ENCODE measurements around the gene SLC41A2.

SLC41A2 gene

DNA sequence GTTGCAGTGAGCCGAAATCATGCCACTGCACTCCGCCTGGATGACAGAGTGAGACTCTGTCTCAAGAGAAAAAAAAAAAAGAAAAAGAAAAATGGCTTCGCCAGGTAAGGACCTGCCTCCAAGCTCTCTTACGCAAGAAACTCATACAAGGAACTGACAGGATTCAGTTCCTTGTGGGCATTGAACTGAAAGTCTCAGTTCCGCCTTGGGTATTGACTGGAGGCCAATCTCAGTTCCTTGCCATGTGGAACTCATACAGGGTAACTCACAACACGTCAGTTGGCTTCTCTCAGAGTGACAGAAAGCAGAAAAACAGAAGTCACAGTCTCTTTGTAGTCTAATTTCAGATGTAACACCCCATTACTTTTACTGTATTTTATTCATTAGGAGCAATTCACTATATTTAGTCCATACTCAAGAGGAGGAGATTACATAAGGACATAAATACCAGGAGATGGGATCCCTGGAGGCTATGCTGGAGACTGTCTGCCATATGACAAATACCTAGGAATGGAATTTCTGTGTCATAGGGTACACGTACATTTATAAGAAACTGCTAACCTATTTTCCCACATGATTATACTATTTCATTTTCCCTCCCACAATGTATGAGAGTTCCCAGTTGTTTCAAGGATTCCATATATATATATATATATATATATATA, 16.7 kb upstream of the SLC41A2 start:
- Mint-ChIP-seq H3K36me3 (no peaks in the 10 kb centered on the region), H3K4me1 (peaks cover 23% of the 10 kb centered on the region), H3K27ac (peak overlapping the region; percentile 84), H3K4me3 (peak overlapping the region; percentile 54), H3K27me3 (no peaks in the 10 kb centered on the region), H3K9me3 (no peaks in the 10 kb centered on the region)
- peak; percentile 100 for ATAC-seq

- Mint-ChIP-seq H3K27ac (no peak overlapping the region), H3K9me3 (no peaks in the 10 kb centered on the region), H3K36me3 (no peaks in the 10 kb centered on the region), H3K4me3 (no peak overlapping the region), H3K4me1 (peaks cover 36% of the 10 kb centered on the region), H3K27me3 (no peaks in the 10 kb centered on the region)
- no peak for ATAC-seq
These were observed 15.2 kb upstream of the SLC41A2 start for GRCh38 chr12:104973250-104973649.

DNA sequence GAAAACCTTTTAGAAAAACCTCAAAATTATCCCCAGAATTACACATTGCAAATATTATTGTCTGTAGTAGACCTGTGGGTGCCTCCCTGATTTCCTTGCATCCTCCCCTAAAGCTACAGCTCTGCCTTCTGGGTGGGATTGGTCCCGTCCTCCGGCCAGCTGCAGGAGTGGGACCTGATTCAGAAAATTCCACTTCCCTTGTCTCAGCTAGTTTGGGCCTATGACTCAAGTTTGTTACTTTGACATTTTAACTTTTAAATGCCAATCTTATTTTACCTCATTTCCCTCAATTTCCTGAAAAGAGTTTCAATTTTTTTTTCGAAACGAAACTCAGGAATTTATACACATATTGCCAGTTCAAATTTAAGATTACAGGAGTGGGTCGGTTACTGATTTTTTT, 13.2 kb upstream of the SLC41A2 start:
- Mint-ChIP-seq H3K9me3 (no peaks in the 10 kb centered on the region), H3K36me3 (no peaks in the 10 kb centered on the region), H3K4me1 (peaks cover 41% of the 10 kb centered on the region), H3K27ac (no peak overlapping the region), H3K4me3 (no peak overlapping the region), H3K27me3 (no peaks in the 10 kb centered on the region)
- ATAC-seq: no peak

- H3K27ac Mint-ChIP-seq: no peak overlapping the region
- ATAC-seq: no peak
- no peaks in the 10 kb centered on the region for H3K27me3 Mint-ChIP-seq
- peaks cover 39% of the 10 kb centered on the region for H3K4me1 Mint-ChIP-seq
- H3K4me3 Mint-ChIP-seq: no peak overlapping the region
- no peaks in the 10 kb centered on the region for H3K36me3 Mint-ChIP-seq
- H3K9me3 Mint-ChIP-seq: no peaks in the 10 kb centered on the region
These were observed 11.3 kb upstream of the SLC41A2 start for GRCh38 chr12:104969343-104969742.

DNA sequence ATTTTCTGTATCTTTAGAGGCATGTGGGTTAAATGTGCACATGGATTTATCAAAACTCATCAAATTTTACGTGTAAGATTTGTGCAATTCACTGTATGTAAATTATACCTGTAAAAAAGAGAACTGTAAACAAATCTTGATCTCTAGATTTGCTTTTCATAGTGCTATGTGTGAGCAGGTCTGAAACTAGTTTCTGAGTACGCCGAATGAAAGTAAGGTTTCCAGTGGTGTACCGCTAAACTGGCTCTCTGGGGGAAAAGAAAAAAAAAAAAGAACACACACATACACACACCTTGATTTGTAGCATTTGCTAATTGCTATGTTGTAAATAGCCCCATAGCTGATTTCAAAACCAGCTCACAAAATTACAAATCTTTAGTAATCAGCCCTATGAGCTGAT, 8.6 kb upstream of the SLC41A2 start:
- Mint-ChIP-seq H3K27me3 (no peaks in the 10 kb centered on the region), H3K4me1 (peaks cover 36% of the 10 kb centered on the region), H3K4me3 (peak overlapping the region; percentile 40), H3K27ac (peak overlapping the region; percentile 77), H3K9me3 (no peaks in the 10 kb centered on the region), H3K36me3 (no peaks in the 10 kb centered on the region)
- peak; percentile 93 for ATAC-seq

DNA sequence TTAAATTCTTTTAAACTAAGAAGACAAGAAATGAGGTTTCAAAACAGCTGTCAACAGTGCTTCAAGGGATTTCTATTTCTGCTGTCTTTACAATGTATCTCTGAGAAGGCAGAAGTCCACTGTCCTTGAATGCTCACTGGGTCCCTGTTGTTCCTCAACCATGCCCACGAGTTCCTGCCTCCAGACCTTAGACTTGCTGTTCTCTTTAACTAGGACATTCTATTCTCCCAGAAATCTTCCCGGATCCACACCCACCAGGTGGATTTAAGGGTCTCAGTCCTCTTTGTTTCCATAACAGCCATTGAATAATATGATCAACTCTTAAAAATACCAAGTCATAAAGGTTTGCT, 6.7 kb upstream of the SLC41A2 start:
- Mint-ChIP-seq H3K4me3 (no peak overlapping the region), H3K4me1 (peaks cover 35% of the 10 kb centered on the region), H3K27me3 (no peaks in the 10 kb centered on the region), H3K27ac (no peak overlapping the region), H3K36me3 (no peaks in the 10 kb centered on the region), H3K9me3 (no peaks in the 10 kb centered on the region)
- ATAC-seq: no peak

DNA sequence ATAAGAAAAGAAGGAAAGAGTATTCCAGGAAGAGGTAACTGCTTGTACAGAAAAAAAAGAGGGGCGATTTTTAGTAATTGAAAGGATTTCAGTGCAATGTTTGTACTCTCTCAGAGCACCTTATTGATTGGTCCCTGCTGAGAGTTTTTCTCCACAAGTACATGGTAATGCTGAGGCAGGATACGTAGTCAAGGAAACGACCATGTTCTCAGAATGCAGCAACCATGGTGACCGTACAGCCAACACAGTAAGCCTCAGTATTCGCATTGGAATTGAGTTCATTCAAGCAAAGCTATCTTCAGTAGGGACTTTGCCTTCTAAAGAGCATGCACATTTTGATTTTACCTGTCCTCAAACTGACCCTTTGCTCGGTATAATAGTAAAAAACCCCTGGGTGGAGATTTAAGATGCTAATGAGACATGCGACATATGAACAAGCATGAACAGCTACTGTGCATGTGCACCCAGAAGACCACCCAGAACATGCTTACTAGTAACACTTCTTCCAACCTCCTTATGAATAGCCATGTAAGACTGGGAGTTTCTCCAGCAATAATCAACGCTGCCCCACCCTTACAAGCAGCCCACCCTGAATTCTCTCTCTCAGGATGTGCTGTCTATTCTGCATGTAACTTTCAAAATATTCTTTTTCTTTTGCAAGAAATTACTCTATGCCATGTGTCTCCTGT, 6.2 kb upstream of the SLC41A2 start:
- no peaks in the 10 kb centered on the region for H3K9me3 Mint-ChIP-seq
- no peak for ATAC-seq
- no peak overlapping the region for H3K27ac Mint-ChIP-seq
- peaks cover 36% of the 10 kb centered on the region for H3K4me1 Mint-ChIP-seq
- H3K36me3 Mint-ChIP-seq: no peaks in the 10 kb centered on the region
- no peaks in the 10 kb centered on the region for H3K27me3 Mint-ChIP-seq
- no peak overlapping the region for H3K4me3 Mint-ChIP-seq

DNA sequence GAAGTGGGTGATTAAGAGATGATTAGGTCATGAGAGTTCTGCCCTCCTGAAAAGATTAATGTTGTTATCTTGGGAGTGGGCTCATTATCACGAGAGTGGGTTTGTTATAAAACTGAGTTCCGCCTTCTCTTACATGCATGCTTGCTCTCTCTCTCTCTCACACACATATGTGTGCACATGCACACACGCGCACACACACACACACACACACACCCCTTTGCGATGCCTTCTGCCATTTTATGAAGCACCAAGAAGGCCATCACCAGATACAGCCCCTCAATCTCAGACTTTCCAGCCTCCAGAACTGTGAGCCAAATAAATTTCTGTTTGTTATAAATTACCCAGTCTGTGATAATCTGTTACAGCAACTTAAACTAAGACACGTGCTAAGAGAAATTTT, 5.7 kb upstream of the SLC41A2 start:
- H3K9me3 Mint-ChIP-seq: no peaks in the 10 kb centered on the region
- H3K4me1 Mint-ChIP-seq: peaks cover 36% of the 10 kb centered on the region
- H3K27me3 Mint-ChIP-seq: no peaks in the 10 kb centered on the region
- no peak for ATAC-seq
- H3K27ac Mint-ChIP-seq: no peak overlapping the region
- no peaks in the 10 kb centered on the region for H3K36me3 Mint-ChIP-seq
- no peak overlapping the region for H3K4me3 Mint-ChIP-seq

DNA sequence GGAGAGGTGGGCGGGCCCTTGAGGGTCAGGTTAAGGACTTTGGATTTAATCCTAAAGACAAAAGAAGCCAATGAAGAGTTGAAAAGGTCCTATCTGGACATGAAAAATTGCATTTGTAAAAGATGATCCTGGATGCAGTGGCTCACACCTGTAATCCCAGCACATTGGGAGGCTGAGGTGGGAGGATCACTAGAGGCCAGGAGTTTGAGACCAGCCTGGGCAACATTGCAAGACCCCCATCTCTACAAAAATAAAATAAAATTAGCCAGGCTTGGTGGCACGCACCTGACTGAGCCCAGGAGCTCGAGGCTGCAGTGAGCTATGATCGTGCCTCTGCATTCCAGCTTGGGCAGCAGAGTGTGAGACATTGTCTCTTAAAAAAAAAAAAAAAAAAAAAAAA, 2.4 kb upstream of the SLC41A2 start:
- Mint-ChIP-seq H3K36me3 (no peaks in the 10 kb centered on the region), H3K27me3 (no peaks in the 10 kb centered on the region), H3K4me1 (peaks cover 27% of the 10 kb centered on the region), H3K27ac (no peak overlapping the region), H3K4me3 (no peak overlapping the region), H3K9me3 (no peaks in the 10 kb centered on the region)
- no peak for ATAC-seq

DNA sequence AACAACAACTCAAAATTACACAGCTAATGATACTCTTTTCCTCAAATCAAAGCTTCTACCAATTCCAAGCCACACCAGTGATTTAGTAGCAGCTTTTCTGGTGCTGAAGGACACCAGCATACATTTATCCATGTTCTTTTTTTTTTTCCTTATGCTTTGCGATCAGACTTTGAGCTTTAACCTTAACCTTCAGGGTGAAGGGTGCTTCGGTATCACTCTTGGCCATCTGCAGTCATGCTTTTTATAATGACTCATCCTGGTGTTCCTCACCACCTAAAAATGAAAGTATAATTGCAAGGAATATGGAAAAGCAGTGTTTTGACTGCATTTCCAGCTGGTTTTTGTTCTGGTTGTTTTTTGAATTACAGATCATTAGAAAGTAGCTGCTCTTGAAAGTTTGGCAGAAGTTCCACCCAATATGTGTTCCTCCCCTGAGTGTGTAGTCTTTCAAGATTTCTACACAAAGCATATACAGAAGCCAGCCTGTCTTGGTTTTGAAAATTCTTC, 1.3 kb upstream of the SLC41A2 start:
- no peak for ATAC-seq
- Mint-ChIP-seq H3K4me1 (peaks cover 27% of the 10 kb centered on the region), H3K27me3 (no peaks in the 10 kb centered on the region), H3K4me3 (peak overlapping the region; percentile 96), H3K27ac (peak overlapping the region; percentile 97), H3K9me3 (no peaks in the 10 kb centered on the region), H3K36me3 (no peaks in the 10 kb centered on the region)

DNA sequence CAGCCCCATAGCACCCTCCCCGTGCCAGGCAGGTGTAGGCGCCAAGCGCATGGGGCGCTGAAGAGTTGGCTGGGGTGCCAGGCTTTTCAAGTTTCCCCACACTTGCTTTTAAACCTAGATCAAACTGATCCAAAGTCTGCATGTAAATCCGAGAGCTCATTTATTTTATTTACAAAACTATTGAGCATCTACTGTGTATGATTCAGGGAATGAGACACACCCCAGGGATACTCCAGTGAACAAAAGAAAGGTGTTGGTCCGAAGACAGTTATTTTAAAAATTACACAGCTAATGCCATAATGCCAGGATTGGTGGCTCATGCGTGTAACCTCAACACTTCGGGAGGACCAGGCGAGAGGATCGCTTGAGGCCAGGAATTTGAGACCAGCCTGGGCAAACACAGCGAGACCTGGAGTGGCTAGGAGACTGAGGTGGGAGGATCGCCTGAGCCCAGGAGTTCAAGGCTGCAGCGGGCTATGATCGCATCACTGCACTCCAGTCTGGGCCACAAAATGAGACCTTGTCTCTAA, 780 bp upstream of the SLC41A2 start:
- no peaks in the 10 kb centered on the region for H3K36me3 Mint-ChIP-seq
- H3K27ac Mint-ChIP-seq: peak overlapping the region; percentile 97
- no peaks in the 10 kb centered on the region for H3K9me3 Mint-ChIP-seq
- H3K4me3 Mint-ChIP-seq: peak overlapping the region; percentile 96
- H3K27me3 Mint-ChIP-seq: no peaks in the 10 kb centered on the region
- H3K4me1 Mint-ChIP-seq: peaks cover 27% of the 10 kb centered on the region
- no peak for ATAC-seq

- Mint-ChIP-seq H3K4me1 (peaks cover 27% of the 10 kb centered on the region), H3K4me3 (peak overlapping the region; percentile 86), H3K9me3 (no peaks in the 10 kb centered on the region), H3K36me3 (no peaks in the 10 kb centered on the region), H3K27me3 (no peaks in the 10 kb centered on the region), H3K27ac (peak overlapping the region; percentile 97)
- peak; percentile 49 for ATAC-seq
These were observed 430 bp downstream of the SLC41A2 start for GRCh38 chr12:104957719-104958000.

DNA sequence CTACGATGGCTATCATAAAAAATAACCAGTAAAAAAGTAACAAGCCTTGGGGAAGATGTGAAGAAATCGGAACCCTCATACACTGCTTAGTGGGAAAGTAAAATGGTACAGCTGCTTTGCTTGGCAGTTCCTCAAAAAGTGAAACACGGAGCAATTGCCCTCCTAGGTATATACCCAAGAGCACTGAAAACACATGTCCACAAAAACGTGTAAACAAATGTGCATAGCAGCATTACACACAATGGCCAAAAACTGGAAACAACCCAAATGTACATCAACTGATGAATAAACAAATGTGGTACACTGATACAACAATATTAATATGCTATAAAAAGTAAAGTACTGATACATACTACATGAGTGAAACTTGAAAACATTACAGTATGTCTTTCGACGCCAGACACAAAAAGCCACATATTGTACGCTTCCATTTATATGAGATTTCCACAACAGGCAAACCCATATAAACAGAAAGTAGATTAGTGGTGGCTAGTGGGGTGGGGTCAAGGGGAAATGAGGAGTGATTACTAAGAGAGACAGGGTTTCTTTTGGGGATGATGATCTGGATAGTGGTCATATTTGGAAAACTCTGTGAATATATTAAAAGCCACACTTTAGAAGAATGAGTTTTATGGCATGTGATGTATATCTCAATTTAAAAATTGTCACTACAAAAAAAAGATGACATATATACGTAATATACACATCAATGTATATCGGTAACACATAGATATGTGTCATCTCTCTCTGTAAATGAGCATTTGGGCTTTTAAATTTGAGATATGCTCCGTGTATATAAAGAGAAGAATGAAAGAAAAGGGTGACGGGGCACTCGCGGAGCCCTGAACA, 996 bp downstream of the SLC41A2 start:
- H3K27ac Mint-ChIP-seq: peak overlapping the region; percentile 97
- H3K27me3 Mint-ChIP-seq: no peaks in the 10 kb centered on the region
- H3K9me3 Mint-ChIP-seq: no peaks in the 10 kb centered on the region
- peaks cover 27% of the 10 kb centered on the region for H3K4me1 Mint-ChIP-seq
- H3K36me3 Mint-ChIP-seq: no peaks in the 10 kb centered on the region
- no peak for ATAC-seq
- peak overlapping the region; percentile 86 for H3K4me3 Mint-ChIP-seq

DNA sequence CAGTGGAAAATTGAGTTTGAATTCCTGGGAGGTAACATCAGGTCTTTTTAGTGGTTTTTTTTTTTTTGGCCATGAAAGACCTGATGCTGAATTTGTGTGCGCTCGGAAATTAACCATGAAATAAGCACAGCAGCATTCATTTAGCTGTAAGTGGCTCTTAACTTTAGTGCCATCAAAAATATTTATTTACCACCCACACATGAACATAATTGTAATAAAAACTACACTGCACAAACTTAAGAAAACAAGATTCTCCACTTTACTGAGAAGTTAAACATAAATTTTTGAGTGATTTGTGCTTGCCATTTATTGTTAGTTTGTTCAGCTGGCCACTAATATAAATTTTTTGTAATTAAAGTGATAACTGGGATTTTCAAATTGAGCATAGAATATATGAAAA, 2.4 kb downstream of the SLC41A2 start:
- no peak overlapping the region for H3K4me3 Mint-ChIP-seq
- no peak for ATAC-seq
- no peak overlapping the region for H3K27ac Mint-ChIP-seq
- no peaks in the 10 kb centered on the region for H3K36me3 Mint-ChIP-seq
- no peaks in the 10 kb centered on the region for H3K9me3 Mint-ChIP-seq
- peaks cover 27% of the 10 kb centered on the region for H3K4me1 Mint-ChIP-seq
- H3K27me3 Mint-ChIP-seq: no peaks in the 10 kb centered on the region

DNA sequence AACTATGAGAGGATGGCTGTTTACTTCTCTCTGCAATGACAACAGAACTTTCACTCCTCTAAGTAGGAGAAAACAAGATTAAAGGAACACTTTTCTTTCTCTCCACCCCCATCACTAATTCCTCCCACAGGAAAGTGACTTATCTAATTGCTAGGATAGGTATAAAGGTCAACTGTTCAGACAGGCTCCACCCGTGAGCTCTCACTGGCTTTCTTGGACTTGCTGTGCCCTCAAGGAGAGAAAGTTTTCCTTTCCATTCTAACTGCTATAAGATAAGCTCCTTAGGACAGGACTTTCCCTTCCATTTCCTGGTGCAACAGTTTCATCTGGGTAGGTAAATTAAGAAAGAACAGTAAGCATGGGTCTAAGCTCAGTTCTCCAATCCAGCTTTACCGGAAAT, 4.8 kb downstream of the SLC41A2 start:
- H3K27me3 Mint-ChIP-seq: no peaks in the 10 kb centered on the region
- H3K4me1 Mint-ChIP-seq: peaks cover 9% of the 10 kb centered on the region
- H3K4me3 Mint-ChIP-seq: no peak overlapping the region
- H3K9me3 Mint-ChIP-seq: no peaks in the 10 kb centered on the region
- H3K27ac Mint-ChIP-seq: no peak overlapping the region
- no peak for ATAC-seq
- no peaks in the 10 kb centered on the region for H3K36me3 Mint-ChIP-seq

Measured in stimulated activated memory B cell treated with anti-CD40 and anti-IgM and Interleukin-4, amounts not matched to agents 10 μg/mL and 1 μg/mL and 100 μg/mL, for 72 hours (primary cell).